Putamen (tissue), 1 donor: ENCODE measurements around the gene FAM118B.

Source experiments
- DNase-seq: peaks from one replicate; pipeline ENCODE4 v3.0.0-alpha.2; 2016; ENCODE audit warnings: low spot score

The FAM118B gene

GRCh38 chr11:126311401-126312291 is 100.1 kb downstream of the FAM118B start:
- DNase-seq: no peak
